HCT116 (cell line): Measurements from ENCODE around the gene TMEM9.

Experiments
- CEBPB ChIP-seq: IDR thresholded peaks from 2 replicates; pipeline ENCODE4 v1.6.1; 2012; ENCODE audit warnings: low read depth
- FOSL1 ChIP-seq: IDR thresholded peaks from 2 replicates; pipeline ENCODE4 v1.6.1; 2012; ENCODE audit warnings: low read depth
- JUND ChIP-seq: IDR thresholded peaks from 2 replicates; pipeline ENCODE4 v1.6.1; 2012
- POLR2A ChIP-seq: IDR thresholded peaks from 2 replicates; pipeline ENCODE4 v1.7.0; 2011; ENCODE audit warnings: borderline replicate concordance; ENCODE audit not compliant: insufficient read depth, insufficient read length; ENCODE audit errors: extremely low read depth
- POLR2AphosphoS5 ChIP-seq: IDR thresholded peaks from 2 replicates; pipeline ENCODE4 v1.6.1; 2011; ENCODE audit warnings: mild to moderate bottlenecking, low read depth, low read length, moderate library complexity
- YY1 ChIP-seq: IDR thresholded peaks from 2 replicates; pipeline ENCODE4 v1.6.1; 2011; ENCODE audit warnings: low read length, low read depth, moderate library complexity, mild to moderate bottlenecking; ENCODE audit not compliant: insufficient replicate concordance; ENCODE audit errors: extremely low read depth
- ZNF274 ChIP-seq: fragments of 200-500 bp; sonication (Bioruptor generic); IDR thresholded peaks from 2 replicates; pipeline ENCODE4 v1.6.1; 2014; ENCODE audit warnings: mild to moderate bottlenecking, low read depth, low read length, inconsistent platforms
- TF ChIP-seq, protein P1 (sequence below), 3 experiments: fragments of 200-600 bp in 1 of 3; sonication (generic) in 1 of 3; IDR thresholded peaks in 2 of 3; conservative IDR thresholded peaks in 1 of 3; 2 replicates each; pipeline ENCODE4 v1.5.1; 2012 to 2017; ENCODE audit warnings: low read depth in 2 of 3, low read length in 2 of 3, antibody characterized with exemption in 1 of 3, borderline replicate concordance in 1 of 3, control low read depth in 1 of 3, mild to moderate bottlenecking in 1 of 3, mixed read lengths in 1 of 3, mixed run types in 1 of 3, moderate library complexity in 1 of 3; ENCODE audit not compliant: insufficient read depth in 1 of 3

- TF ChIP-seq CEBPB (no peak), ZNF274 (no peak), POLR2A (no peak), JUND (no peak), POLR2AphosphoS5 (no peak), YY1 (no peak), FOSL1 (no peak)
- TF ChIP-seq, protein P1, sequence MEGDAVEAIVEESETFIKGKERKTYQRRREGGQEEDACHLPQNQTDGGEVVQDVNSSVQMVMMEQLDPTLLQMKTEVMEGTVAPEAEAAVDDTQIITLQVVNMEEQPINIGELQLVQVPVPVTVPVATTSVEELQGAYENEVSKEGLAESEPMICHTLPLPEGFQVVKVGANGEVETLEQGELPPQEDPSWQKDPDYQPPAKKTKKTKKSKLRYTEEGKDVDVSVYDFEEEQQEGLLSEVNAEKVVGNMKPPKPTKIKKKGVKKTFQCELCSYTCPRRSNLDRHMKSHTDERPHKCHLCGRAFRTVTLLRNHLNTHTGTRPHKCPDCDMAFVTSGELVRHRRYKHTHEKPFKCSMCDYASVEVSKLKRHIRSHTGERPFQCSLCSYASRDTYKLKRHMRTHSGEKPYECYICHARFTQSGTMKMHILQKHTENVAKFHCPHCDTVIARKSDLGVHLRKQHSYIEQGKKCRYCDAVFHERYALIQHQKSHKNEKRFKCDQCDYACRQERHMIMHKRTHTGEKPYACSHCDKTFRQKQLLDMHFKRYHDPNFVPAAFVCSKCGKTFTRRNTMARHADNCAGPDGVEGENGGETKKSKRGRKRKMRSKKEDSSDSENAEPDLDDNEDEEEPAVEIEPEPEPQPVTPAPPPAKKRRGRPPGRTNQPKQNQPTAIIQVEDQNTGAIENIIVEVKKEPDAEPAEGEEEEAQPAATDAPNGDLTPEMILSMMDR (IDR thresholded peaks at IDR 0.05 in 2 of 3, conservative IDR thresholded peaks at IDR 0.05 in 1 of 3; ENCODE audit: borderline replicate concordance in 1 of 3, insufficient read depth in 1 of 3, low read depth in 2 of 3, low read length in 2 of 3): no peak
Observed at GRCh38 chr1:201183209-201183608, 28.9 kb upstream of the TMEM9 start.
